ENCODE data around the gene SUGP1.

DNA sequence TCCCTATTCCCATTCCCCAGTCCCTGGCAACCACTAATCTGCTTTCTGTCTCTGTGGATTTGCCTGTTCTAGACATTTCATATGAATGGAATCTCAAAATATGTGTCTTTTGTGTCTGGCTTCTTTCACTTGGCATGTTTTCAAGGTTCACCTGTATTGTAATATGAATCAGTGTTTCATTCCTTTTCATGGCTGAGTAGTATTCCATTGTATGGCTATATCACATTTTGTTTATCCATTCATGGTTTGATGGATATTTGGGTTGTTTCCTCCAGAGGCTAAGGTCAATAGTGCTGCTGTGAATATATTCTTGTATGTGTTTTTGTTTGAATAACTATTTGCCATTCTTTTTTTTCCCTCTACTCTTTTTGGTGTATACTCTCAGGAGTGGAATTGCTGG, 84.1 kb downstream of the SUGP1 start:
- TF ChIP-seq GATA2 (IDR thresholded peaks at IDR 0.05; ENCODE audit: low read depth, low read length) (no peak), GATA3 (IDR thresholded peaks at IDR 0.05; ENCODE audit: low read depth, low read length) (no peak)
